SU-DHL-6 (cell line): ENCODE measurements around the gene AXIN1.

Experiments
- EZH2phosphoT487 ChIP-seq: fragments of 200-600 bp; sonication (generic), shearing (Covaris generic); conservative IDR thresholded peaks from 2 replicates; pipeline ENCODE4 v1.6.1; 2018; ENCODE audit warnings: mild to moderate bottlenecking, antibody characterized with exemption, low read length, moderate library complexity, mixed read lengths
- TF ChIP-seq, protein P1 (sequence below): fragments of 200-600 bp; sonication (generic); IDR thresholded peaks from one replicate; pipeline ENCODE4 v1.5.1; 2017; ENCODE audit warnings: antibody characterized with exemption, mild to moderate bottlenecking, low read length, moderate library complexity; ENCODE audit not compliant: insufficient read depth, poor library complexity, severe bottlenecking

DNA sequence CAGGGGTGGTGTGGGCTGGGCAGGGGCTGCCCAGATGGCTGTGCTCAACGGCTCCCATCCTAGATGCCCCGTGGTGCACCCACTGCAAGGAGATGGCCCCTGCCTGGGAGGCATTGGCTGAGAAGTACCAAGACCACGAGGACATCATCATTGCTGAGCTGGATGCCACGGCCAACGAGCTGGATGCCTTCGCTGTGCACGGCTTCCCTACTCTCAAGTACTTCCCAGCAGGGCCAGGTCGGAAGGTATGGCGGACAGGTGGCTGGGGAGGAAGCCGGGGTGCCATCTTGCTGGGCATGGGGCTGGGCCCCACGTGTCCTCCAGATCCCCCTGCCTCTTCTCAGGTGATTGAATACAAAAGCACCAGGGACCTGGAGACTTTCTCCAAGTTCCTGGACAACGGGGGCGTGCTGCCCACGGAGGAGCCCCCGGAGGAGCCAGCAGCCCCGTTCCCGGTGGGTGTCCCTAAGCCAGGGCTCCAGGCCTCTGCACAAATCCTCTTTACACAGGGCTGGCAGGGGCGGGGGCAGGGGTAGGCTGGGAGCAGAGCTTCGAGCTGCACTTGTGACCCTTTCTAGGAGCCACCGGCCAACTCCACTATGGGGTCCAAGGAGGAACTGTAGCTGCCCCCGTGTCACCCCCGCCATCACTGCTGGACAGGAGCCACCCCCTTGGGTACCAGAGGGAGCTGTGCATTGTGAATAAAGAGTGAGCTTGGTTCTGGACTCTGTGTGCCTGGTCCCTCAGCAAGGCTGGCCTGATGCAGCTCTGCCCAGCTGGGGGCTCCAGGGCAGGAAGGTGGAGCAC, 65.8 kb downstream of the AXIN1 start:
- TF ChIP-seq, protein P1, sequence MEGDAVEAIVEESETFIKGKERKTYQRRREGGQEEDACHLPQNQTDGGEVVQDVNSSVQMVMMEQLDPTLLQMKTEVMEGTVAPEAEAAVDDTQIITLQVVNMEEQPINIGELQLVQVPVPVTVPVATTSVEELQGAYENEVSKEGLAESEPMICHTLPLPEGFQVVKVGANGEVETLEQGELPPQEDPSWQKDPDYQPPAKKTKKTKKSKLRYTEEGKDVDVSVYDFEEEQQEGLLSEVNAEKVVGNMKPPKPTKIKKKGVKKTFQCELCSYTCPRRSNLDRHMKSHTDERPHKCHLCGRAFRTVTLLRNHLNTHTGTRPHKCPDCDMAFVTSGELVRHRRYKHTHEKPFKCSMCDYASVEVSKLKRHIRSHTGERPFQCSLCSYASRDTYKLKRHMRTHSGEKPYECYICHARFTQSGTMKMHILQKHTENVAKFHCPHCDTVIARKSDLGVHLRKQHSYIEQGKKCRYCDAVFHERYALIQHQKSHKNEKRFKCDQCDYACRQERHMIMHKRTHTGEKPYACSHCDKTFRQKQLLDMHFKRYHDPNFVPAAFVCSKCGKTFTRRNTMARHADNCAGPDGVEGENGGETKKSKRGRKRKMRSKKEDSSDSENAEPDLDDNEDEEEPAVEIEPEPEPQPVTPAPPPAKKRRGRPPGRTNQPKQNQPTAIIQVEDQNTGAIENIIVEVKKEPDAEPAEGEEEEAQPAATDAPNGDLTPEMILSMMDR: no peak
- no peak for TF ChIP-seq EZH2phosphoT487
